Thyroid gland (tissue), 4 donors: ENCODE data around the gene OXGR1. TPM values are rescaled to one million over a fixed set of nuclear protein-coding genes. Genes with fewer than 3 reads are reported as not detected.
"Not testable (repeated sequence)": the region's sequence is repeated elsewhere in the genome, so short reads cannot be mapped to it uniquely, and the experiment has no call there.

Experiments
- DNase-seq, 2 donors: peaks; one replicate each; pipeline ENCODE4 v3.0.0-alpha.2; 2019
- H3K27ac ChIP-seq, 3 donors: fragments of 200-600 bp; sonication (generic); 1 replicate in 2 of 3; 2 replicates in 1 of 3; pipeline ENCODE4 v1.5.1; 2016 to 2019; ENCODE audit warnings: mild to moderate bottlenecking in 1 of 3, moderate library complexity in 1 of 3
- H3K27me3 ChIP-seq: fragments of 200-600 bp; sonication (generic); one replicate; pipeline ENCODE4 v1.5.1; 2019
- H3K36me3 ChIP-seq, 2 donors: fragments of 200-600 bp; sonication (generic); one replicate each; pipeline ENCODE4 v1.5.1; 2016 to 2019
- H3K4me1 ChIP-seq, 2 donors: fragments of 200-600 bp; sonication (generic); one replicate each; pipeline ENCODE4 v1.5.1; 2017 to 2019
- H3K4me3 ChIP-seq, 3 donors: fragments of 200-600 bp; sonication (generic); replicated peaks in 1 of 3; 1 replicate in 2 of 3; 2 replicates in 1 of 3; pipeline ENCODE4 v1.5.1; 2016; ENCODE audit warnings: mild to moderate bottlenecking in 1 of 3
- H3K9me3 ChIP-seq: fragments of 200-600 bp; sonication (generic); one replicate; pipeline ENCODE4 v1.5.1; 2017
- POLR2A ChIP-seq, 2 donors: fragments of 450-650 bp; IDR thresholded peaks; one replicate each; pipeline ENCODE4 v1.6.1; 2017; ENCODE audit warnings: antibody characterized with exemption in 2 of 2, mild to moderate bottlenecking in 2 of 2, moderate library complexity in 1 of 2
- WGBS, 2 donors: methylation state at CpG; one replicate each; pipeline ENCODE4 v1.1.5; 2017; 5-methylcytosine and 5-hydroxymethylcytosine counted together
- intact Hi-C: fragments of 100-400 bp; cut with DNase I; formaldehyde crosslinking; loops from one replicate; pipeline ENCODE4 v1.15.1; 2023
- total RNA-seq, 4 donors: library from RNA; depleted of rRNA; stranded (reverse); fragments of >200 nt; gene quantifications; one replicate each; pipeline ENCODE4 v1.2.3, GENCODE V29; 2016
- TF ChIP-seq, protein P1 (sequence below), 6 experiments: fragments of 200-600 bp in 3 of 6; fragments of 450-650 bp in 3 of 6; sonication (generic) in 3 of 6; IDR thresholded peaks; one replicate each; pipeline ENCODE4 v1.5.1; 2016 to 2019; ENCODE audit warnings: antibody characterized with exemption in 6 of 6, mild to moderate bottlenecking in 2 of 6, inconsistent platforms in 1 of 6, moderate library complexity in 1 of 6

The OXGR1 gene
- total RNA-seq, 4 donors from 2014 or later, result 1.2 to 6.7 (median 4.4) TPM

GRCh38 chr13:96984051-96984508 is 10.2 kb downstream of the OXGR1 start:
- Histone ChIP-seq H3K36me3 (no peaks in the 10 kb centered on the region), H3K4me3 (no peak overlapping the region), H3K27ac (peak overlapping the region in 1 of 3 donors; percentile 27), H3K27me3 (no peaks in the 10 kb centered on the region), H3K4me1 (peaks cover 0 to 5% of the 10 kb centered on the region in 2 donors), H3K9me3 (no peaks in the 10 kb centered on the region)
- 7 to 10% methylated on average over 6 of the region's 6 CpGs for WGBS, 2 donors
- DNase-seq, result peak; percentile 66 to 79
- intact Hi-C loops, result no loop called here
- TF ChIP-seq POLR2A (IDR thresholded peaks at IDR 0.05), result no peak
- TF ChIP-seq, protein P1, sequence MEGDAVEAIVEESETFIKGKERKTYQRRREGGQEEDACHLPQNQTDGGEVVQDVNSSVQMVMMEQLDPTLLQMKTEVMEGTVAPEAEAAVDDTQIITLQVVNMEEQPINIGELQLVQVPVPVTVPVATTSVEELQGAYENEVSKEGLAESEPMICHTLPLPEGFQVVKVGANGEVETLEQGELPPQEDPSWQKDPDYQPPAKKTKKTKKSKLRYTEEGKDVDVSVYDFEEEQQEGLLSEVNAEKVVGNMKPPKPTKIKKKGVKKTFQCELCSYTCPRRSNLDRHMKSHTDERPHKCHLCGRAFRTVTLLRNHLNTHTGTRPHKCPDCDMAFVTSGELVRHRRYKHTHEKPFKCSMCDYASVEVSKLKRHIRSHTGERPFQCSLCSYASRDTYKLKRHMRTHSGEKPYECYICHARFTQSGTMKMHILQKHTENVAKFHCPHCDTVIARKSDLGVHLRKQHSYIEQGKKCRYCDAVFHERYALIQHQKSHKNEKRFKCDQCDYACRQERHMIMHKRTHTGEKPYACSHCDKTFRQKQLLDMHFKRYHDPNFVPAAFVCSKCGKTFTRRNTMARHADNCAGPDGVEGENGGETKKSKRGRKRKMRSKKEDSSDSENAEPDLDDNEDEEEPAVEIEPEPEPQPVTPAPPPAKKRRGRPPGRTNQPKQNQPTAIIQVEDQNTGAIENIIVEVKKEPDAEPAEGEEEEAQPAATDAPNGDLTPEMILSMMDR (IDR thresholded peaks at IDR 0.05), result peak in 3 of 6 experiments; percentile 29 to 57 (median 34)

DNA sequence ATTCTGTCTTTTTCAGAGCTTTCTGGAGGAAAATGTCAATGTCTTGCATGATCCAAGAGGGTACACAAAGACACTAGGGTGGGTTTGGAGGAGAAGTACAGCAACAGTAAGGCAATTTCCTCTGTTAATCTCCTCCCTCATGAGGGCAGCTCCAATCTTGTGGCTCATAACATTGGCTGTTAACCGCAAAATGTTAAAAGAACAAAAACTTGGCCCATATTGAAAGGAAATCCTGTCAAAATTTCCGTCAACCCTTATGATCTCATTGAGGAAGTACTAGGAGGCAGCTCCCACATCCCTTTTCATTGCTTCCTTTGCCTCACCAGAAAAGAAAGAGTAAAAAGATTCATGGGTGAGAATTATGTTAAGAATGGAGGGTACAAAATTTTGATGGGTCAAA is 11.6 kb downstream of the OXGR1 start:
- TF ChIP-seq POLR2A (IDR thresholded peaks at IDR 0.05), result no peak
- TF ChIP-seq, protein P1 (IDR thresholded peaks at IDR 0.05), result no peak
- no peak for DNase-seq
- 67 to 74% methylated on average over 2 of the region's 2 CpGs for WGBS, 2 donors
- Histone ChIP-seq H3K9me3 (no peaks in the 10 kb centered on the region), H3K27me3 (no peaks in the 10 kb centered on the region), H3K36me3 (no peaks in the 10 kb centered on the region), H3K27ac (peak overlapping the region in 2 of 3 donors; percentile 18 to 62), H3K4me1 (peaks cover 0 to 5% of the 10 kb centered on the region in 2 donors), H3K4me3 (no peak overlapping the region)
- intact Hi-C loops, result no loop called here

DNA sequence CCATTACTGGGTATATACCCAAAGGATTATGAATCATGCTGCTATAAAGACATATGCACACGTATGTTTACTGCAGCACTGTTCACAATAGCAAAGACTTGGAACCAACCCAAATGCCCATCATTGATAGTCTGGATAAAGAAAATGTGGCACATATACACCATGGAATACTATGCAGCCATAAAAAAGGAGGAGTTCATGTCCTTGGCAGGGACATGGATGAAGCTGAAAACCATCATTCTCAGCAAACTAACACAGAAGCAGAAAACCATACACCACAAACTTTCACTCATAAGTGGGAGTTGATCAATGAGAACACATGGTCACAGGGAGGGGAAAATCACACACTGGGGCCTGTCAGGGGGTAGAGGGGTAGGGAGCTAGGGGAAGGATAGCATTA is 14.4 kb downstream of the OXGR1 start:
- H3K4me1 ChIP-seq, H3K36me3 ChIP-seq, H3K4me3 ChIP-seq, H3K27me3 ChIP-seq, H3K27ac ChIP-seq, H3K9me3 ChIP-seq, DNase-seq, intact Hi-C loops: not testable (repeated sequence)
- 94 to 95% methylated on average over 1 of the region's 1 CpG for WGBS, 2 donors

DNA sequence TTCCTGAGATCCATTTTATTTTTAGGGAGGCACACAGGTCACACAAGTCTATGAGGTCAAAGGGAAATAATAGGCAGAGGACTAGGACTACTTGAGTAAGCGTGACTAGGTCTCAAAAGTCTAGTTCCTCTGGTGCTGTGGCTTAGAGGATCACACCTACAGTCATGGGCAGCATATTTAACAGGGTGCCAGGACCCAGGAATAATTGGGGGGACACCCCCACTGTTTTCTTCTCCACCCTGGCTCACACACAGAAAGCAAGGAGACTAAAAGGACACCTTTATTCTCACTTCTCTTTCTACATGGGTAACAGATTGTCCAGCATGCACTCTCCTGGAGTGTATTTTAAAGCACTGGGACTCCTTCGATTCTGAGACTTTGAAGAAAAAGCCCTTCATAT is 26.2 kb downstream of the OXGR1 start:
- Histone ChIP-seq H3K4me1 (no peaks in the 10 kb centered on the region), H3K4me3 (no peak overlapping the region), H3K9me3 (no peaks in the 10 kb centered on the region), H3K27ac (no peak overlapping the region), H3K27me3 (no peaks in the 10 kb centered on the region), H3K36me3 (no peaks in the 10 kb centered on the region)
- intact Hi-C loops, result no loop called here
- no peak for TF ChIP-seq POLR2A (IDR thresholded peaks at IDR 0.05)
- TF ChIP-seq, protein P1 (IDR thresholded peaks at IDR 0.05), result no peak
- WGBS, 2 donors, result 88 to 89% methylated on average over 2 of the region's 2 CpGs
- DNase-seq, result no peak

GRCh38 chr13:96967248-96967745 is 27.0 kb downstream of the OXGR1 start:
- intact Hi-C loops, result no loop called here
- Histone ChIP-seq H3K36me3 (no peaks in the 10 kb centered on the region), H3K4me3 (no peak overlapping the region), H3K9me3 (no peaks in the 10 kb centered on the region), H3K4me1 (no peaks in the 10 kb centered on the region), H3K27ac (no peak overlapping the region), H3K27me3 (no peaks in the 10 kb centered on the region)
- TF ChIP-seq, protein P1 (IDR thresholded peaks at IDR 0.05), result peak in 1 of 6 experiments; percentile 24
- no peak for TF ChIP-seq POLR2A (IDR thresholded peaks at IDR 0.05)
- WGBS, 2 donors, result 82 to 89% methylated on average over 12 of the region's 12 CpGs
- DNase-seq, result no peak
